Measurements from ENCODE around the gene MGLL.

DNA sequence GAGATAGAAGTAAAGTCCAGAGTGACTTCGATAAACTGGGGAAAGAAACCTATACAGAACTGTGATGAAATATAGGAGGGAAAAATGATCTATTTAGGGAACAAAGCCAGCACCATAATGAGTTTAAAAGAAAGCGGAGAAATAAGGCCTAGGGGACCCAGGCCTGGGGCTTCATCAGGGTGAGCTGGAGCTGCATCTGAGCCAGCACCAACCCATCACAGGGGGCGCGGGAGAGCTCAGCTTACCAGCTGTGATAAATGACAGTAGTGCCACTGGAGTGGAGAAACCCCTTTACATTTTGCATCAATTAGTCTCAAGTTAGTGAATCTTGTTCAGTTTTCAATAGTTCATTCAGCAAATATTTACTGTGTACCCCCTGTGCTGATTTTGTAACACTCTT lies 172.1 kb downstream of the MGLL start:
- no peak for TF ChIP-seq EZH2 (IDR thresholded peaks at IDR 0.05; ENCODE audit: borderline replicate concordance, low read length)
- TF ChIP-seq, protein P1, sequence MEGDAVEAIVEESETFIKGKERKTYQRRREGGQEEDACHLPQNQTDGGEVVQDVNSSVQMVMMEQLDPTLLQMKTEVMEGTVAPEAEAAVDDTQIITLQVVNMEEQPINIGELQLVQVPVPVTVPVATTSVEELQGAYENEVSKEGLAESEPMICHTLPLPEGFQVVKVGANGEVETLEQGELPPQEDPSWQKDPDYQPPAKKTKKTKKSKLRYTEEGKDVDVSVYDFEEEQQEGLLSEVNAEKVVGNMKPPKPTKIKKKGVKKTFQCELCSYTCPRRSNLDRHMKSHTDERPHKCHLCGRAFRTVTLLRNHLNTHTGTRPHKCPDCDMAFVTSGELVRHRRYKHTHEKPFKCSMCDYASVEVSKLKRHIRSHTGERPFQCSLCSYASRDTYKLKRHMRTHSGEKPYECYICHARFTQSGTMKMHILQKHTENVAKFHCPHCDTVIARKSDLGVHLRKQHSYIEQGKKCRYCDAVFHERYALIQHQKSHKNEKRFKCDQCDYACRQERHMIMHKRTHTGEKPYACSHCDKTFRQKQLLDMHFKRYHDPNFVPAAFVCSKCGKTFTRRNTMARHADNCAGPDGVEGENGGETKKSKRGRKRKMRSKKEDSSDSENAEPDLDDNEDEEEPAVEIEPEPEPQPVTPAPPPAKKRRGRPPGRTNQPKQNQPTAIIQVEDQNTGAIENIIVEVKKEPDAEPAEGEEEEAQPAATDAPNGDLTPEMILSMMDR (conservative IDR thresholded peaks at IDR 0.05 in 1 of 2, IDR thresholded peaks at IDR 0.05 in 1 of 2; ENCODE audit: extremely low read depth in 1 of 2, insufficient read depth in 1 of 2, low read depth in 1 of 2, low read length in 2 of 2): no peak
